H1 (cell line): ENCODE results near the gene NLRC5. TPM values are rescaled to one million over a fixed set of nuclear protein-coding genes. Genes with fewer than 3 reads are reported as not detected.

Source experiments
- CTCF ChIA-PET: fragments of 300-600 bp; sonication (Branson Sonifier 250); formaldehyde crosslinking; loops from one replicate; lab custom pipeline; 2021; ENCODE audit not compliant: partially characterized antibody; lab: Charles Lee
- POLR2A ChIA-PET: fragments of 300-600 bp; sonication (Branson Sonifier 250); formaldehyde crosslinking; loops from one replicate; lab custom pipeline; 2021; ENCODE audit warnings: inconsistent platforms; ENCODE audit not compliant: partially characterized antibody; lab: Charles Lee
- DNase-seq, 2 experiments: peaks; one replicate each; pipeline versions ENCODE4 v3.0.0 to v3.0.0-alpha.2; 2010 to 2022; ENCODE audit warnings: low spot score in 2 of 2, low read depth in 1 of 2, mixed read lengths in 1 of 2
- FAIRE-seq: peaks from 2 replicates; lab custom pipeline; 2011; peaks lifted over from hg19 to GRCh38; lab: Jason Lieb, UNC
- H2AFZ ChIP-seq: 2 replicates; pipeline ENCODE4 v1.8.1; 2012; ENCODE audit warnings: low read length, inconsistent platforms
- H2AK5ac ChIP-seq: 2 replicates; pipeline ENCODE4 v1.6.1; 2013; ENCODE audit warnings: low read depth, low read length
- H2BK120ac ChIP-seq: replicated peaks from 2 replicates; pipeline ENCODE3; 2013; ENCODE audit warnings: low read depth, low read length, inconsistent platforms
- H2BK12ac ChIP-seq: 2 replicates; pipeline ENCODE4 v1.6.1; 2013; ENCODE audit warnings: low read depth, low read length
- H2BK15ac ChIP-seq: 2 replicates; pipeline ENCODE4 v1.6.1; 2013; ENCODE audit warnings: low read length
- H2BK20ac ChIP-seq: 2 replicates; pipeline ENCODE4 v1.6.1; 2013; ENCODE audit warnings: low read length
- H2BK5ac ChIP-seq: 2 replicates; pipeline ENCODE4 v1.6.1; 2013; ENCODE audit warnings: low read depth, low read length
- H3K14ac ChIP-seq: 2 replicates; pipeline ENCODE4 v1.6.1; 2013; ENCODE audit warnings: inconsistent platforms; ENCODE audit not compliant: insufficient read length
- H3K18ac ChIP-seq: 2 replicates; pipeline ENCODE4 v1.6.1; 2013; ENCODE audit warnings: low read length; ENCODE audit errors: extremely low read depth
- H3K23ac ChIP-seq: 2 replicates; pipeline ENCODE4 v1.6.1; 2013; ENCODE audit warnings: inconsistent platforms; ENCODE audit not compliant: insufficient read length
- H3K23me2 ChIP-seq: 2 replicates; pipeline ENCODE4 v1.6.1; 2013; ENCODE audit warnings: low read depth, low read length
- H3K27ac ChIP-seq: 2 replicates; pipeline ENCODE4 v1.6.1; 2011; ENCODE audit warnings: low read depth, low read length, inconsistent platforms
- H3K27me3 ChIP-seq, 4 experiments: replicated peaks in 1 of 4; 1 replicate in 1 of 4; 2 replicates in 3 of 4; pipeline versions ENCODE4 v1.6.1 to v1.8.1; 2011 to 2013; ENCODE audit warnings: low read length in 3 of 4, mild to moderate bottlenecking in 3 of 4, inconsistent platforms in 2 of 4, mixed read lengths in 2 of 4, moderate library complexity in 1 of 4; ENCODE audit not compliant: control insufficient read depth in 3 of 4, insufficient read depth in 3 of 4; ENCODE audit errors: extremely low read depth in 1 of 4
- H3K36me3 ChIP-seq, 4 experiments: 2 replicates each; pipeline versions ENCODE4 v1.6.1 to v1.8.1; 2011 to 2013; ENCODE audit warnings: mild to moderate bottlenecking in 4 of 4, low read length in 3 of 4, moderate library complexity in 2 of 4, control low read depth in 1 of 4, inconsistent platforms in 1 of 4; ENCODE audit not compliant: insufficient read depth in 4 of 4, control insufficient read depth in 2 of 4
- H3K4ac ChIP-seq: replicated peaks from 2 replicates; pipeline ENCODE3; 2013; ENCODE audit warnings: low read length, low read depth, mixed read lengths, inconsistent platforms; ENCODE audit not compliant: insufficient read length
- H3K4me1 ChIP-seq, 4 experiments: replicated peaks in 1 of 4; 1 replicate in 1 of 4; 2 replicates in 3 of 4; pipeline versions ENCODE4 v1.6.1 to v1.8.1; 2011 to 2013; ENCODE audit warnings: low read length in 3 of 4, inconsistent platforms in 2 of 4, mixed read lengths in 1 of 4; ENCODE audit not compliant: insufficient read depth in 4 of 4, control insufficient read depth in 3 of 4
- H3K4me2 ChIP-seq, 2 experiments: 2 replicates each; pipeline versions ENCODE4 v1.6.1 to v1.8.1; 2011 to 2013; ENCODE audit warnings: low read depth in 2 of 2, low read length in 2 of 2, control low read depth in 1 of 2, inconsistent platforms in 1 of 2, mild to moderate bottlenecking in 1 of 2; ENCODE audit not compliant: insufficient read depth in 1 of 2
- H3K4me3 ChIP-seq, 4 experiments: fragments of 200-600, 300-600 bp in 1 of 4; sonication (generic), shearing (Covaris generic), sonication (Bioruptor Twin) in 1 of 4; 2 replicates each; pipeline versions ENCODE4 v1.5.1 to v1.8.1; 2011 to 2016; ENCODE audit warnings: low read length in 4 of 4, low read depth in 3 of 4, control low read depth in 2 of 4, inconsistent platforms in 2 of 4, mild to moderate bottlenecking in 2 of 4, mixed read lengths in 1 of 4, moderate library complexity in 1 of 4; ENCODE audit not compliant: insufficient read depth in 2 of 4; ENCODE audit errors: extremely low read depth in 1 of 4
- H3K56ac ChIP-seq: replicated peaks from 2 replicates; pipeline ENCODE3; 2013; ENCODE audit warnings: low read depth, mild to moderate bottlenecking, mixed read lengths, low read length, inconsistent platforms; ENCODE audit not compliant: insufficient read length
- H3K79me1 ChIP-seq: 2 replicates; pipeline ENCODE4 v1.6.1; 2013; ENCODE audit warnings: low read depth, low read length, control low read depth
- H3K79me2 ChIP-seq, 2 experiments: 2 replicates each; pipeline versions ENCODE4 v1.6.1 to v1.8.1; 2012 to 2013; ENCODE audit warnings: low read length in 2 of 2, mild to moderate bottlenecking in 2 of 2, inconsistent platforms in 1 of 2; ENCODE audit not compliant: insufficient read depth in 2 of 2, control insufficient read depth in 1 of 2
- H3K9ac ChIP-seq, 4 experiments: replicated peaks in 1 of 4; 1 replicate in 1 of 4; 2 replicates in 3 of 4; pipeline versions ENCODE4 v1.6.1 to v1.8.1; 2011 to 2013; ENCODE audit warnings: low read depth in 3 of 4, low read length in 3 of 4, control low read depth in 2 of 4, mild to moderate bottlenecking in 2 of 4, moderate library complexity in 2 of 4, inconsistent platforms in 1 of 4; ENCODE audit errors: extremely low read depth in 1 of 4
- H3K9me3 ChIP-seq, 2 experiments: 2 replicates each; pipeline versions ENCODE4 v1.6.1 to v1.8.1; 2012 to 2013; ENCODE audit warnings: mild to moderate bottlenecking in 2 of 2, moderate library complexity in 2 of 2, control low read depth in 1 of 2, inconsistent platforms in 1 of 2, low read depth in 1 of 2, low read length in 1 of 2, mixed read lengths in 1 of 2; ENCODE audit not compliant: insufficient read depth in 2 of 2
- H4K20me1 ChIP-seq, 2 experiments: replicated peaks in 1 of 2; 2 replicates each; pipeline versions ENCODE3 to v1.8.1; 2011 to 2013; ENCODE audit warnings: inconsistent platforms in 2 of 2, low read length in 2 of 2, mild to moderate bottlenecking in 1 of 2; ENCODE audit not compliant: insufficient read depth in 2 of 2, control insufficient read depth in 1 of 2
- H4K5ac ChIP-seq: 2 replicates; pipeline ENCODE4 v1.6.1; 2013; ENCODE audit warnings: low read length, low read depth, mixed read lengths, inconsistent platforms; ENCODE audit not compliant: insufficient read length
- H4K8ac ChIP-seq: 2 replicates; pipeline ENCODE4 v1.8.0; 2013; ENCODE audit warnings: mild to moderate bottlenecking, moderate library complexity, low read length, inconsistent platforms; ENCODE audit not compliant: insufficient read depth; ENCODE audit errors: extremely low read depth
- H4K91ac ChIP-seq: replicated peaks from 2 replicates; pipeline ENCODE3; 2013; ENCODE audit warnings: low read length, mixed read lengths, inconsistent platforms; ENCODE audit not compliant: insufficient read length
- BRCA1 ChIP-seq: IDR thresholded peaks from 2 replicates; pipeline ENCODE4 v1.6.1; 2012; ENCODE audit warnings: low read depth, low read length, improper control_type of control experiment
- CREB1 ChIP-seq: IDR thresholded peaks from 2 replicates; pipeline ENCODE4 v1.6.1; 2012; ENCODE audit warnings: inconsistent platforms
- EGR1 ChIP-seq: IDR thresholded peaks from 2 replicates; pipeline ENCODE4 v1.6.1; 2011; ENCODE audit warnings: low read depth, low read length, borderline replicate concordance
- EP300 ChIP-seq, 2 experiments: IDR thresholded peaks; 1 replicate in 1 of 2; 2 replicates in 1 of 2; pipeline ENCODE4 v1.6.1; 2011 to 2012; ENCODE audit warnings: low read depth in 2 of 2, low read length in 2 of 2, mild to moderate bottlenecking in 2 of 2, borderline replicate concordance in 1 of 2, inconsistent platforms in 1 of 2, moderate library complexity in 1 of 2
- FOSL1 ChIP-seq: IDR thresholded peaks from 2 replicates; pipeline ENCODE4 v1.6.1; 2011; ENCODE audit warnings: mild to moderate bottlenecking, low read depth, low read length, moderate library complexity; ENCODE audit not compliant: insufficient read depth
- JUND ChIP-seq: IDR thresholded peaks from 2 replicates; pipeline ENCODE4 v1.6.1; 2011; ENCODE audit warnings: mild to moderate bottlenecking, improper control_type of control experiment, low read length
- KDM4A ChIP-seq: IDR thresholded peaks from one replicate; pipeline ENCODE4 v1.7.1; 2012; ENCODE audit warnings: low read depth, mild to moderate bottlenecking, moderate library complexity, low read length, inconsistent platforms; ENCODE audit not compliant: severe bottlenecking
- SIN3A ChIP-seq, 2 experiments: IDR thresholded peaks in 1 of 2; conservative IDR thresholded peaks in 1 of 2; 2 replicates each; pipeline ENCODE4 v1.6.1; 2011 to 2012; ENCODE audit warnings: low read length in 2 of 2, improper control_type of control experiment in 1 of 2, low read depth in 1 of 2, mild to moderate bottlenecking in 1 of 2
- SUZ12 ChIP-seq: fragments of 200-600 bp; sonication (generic); IDR thresholded peaks from 2 replicates; pipeline ENCODE4 v1.6.1; 2012; ENCODE audit warnings: mild to moderate bottlenecking, inconsistent platforms, low read length, moderate library complexity, mixed read lengths
- TCF12 ChIP-seq: IDR thresholded peaks from 2 replicates; pipeline ENCODE4 v1.6.1; 2011; ENCODE audit warnings: low read depth, mild to moderate bottlenecking, low read length
- WGBS, 2 experiments: shearing (Covaris generic) in 1 of 2; methylation state at CpG; one replicate each; pipeline versions ENCODE4 v1.1.6 to v1.1.7; 2013 to 2015; ENCODE audit warnings: low lambda C conversion rate in 2 of 2, mixed read lengths in 2 of 2, inconsistent platforms in 1 of 2, low coverage in 1 of 2, missing lambda C conversion rate in 1 of 2; ENCODE audit not compliant: insufficient replicate concordance in 2 of 2, insufficient coverage in 1 of 2, insufficient read length in 1 of 2; ENCODE audit errors: extremely low coverage in 1 of 2, missing lambda C conversion rate in 1 of 2; 5-methylcytosine and 5-hydroxymethylcytosine counted together
- polyA plus RNA-seq, 7 experiments: library from polyadenylated mRNA; depleted of rRNA in 3 of 7; stranded (reverse) in 5 of 7; unstranded in 2 of 7; fragments of >200 nt in 5 of 7; fragments of 200-250 nt in 2 of 7; gene quantifications; 1 replicate in 5 of 7; 2 replicates in 1 of 7; 4 replicates in 1 of 7; pipeline versions ENCODE4 v1.2.1 to v1.2.3, GENCODE V29; 2011 to 2013; ENCODE audit warnings: missing spikeins in 2 of 7, mixed read lengths in 2 of 7
- total RNA-seq: library from RNA; stranded (reverse); fragmentation: NEBNext Ultra II Directional; extraction: Animal tissue kit (Norgen Biotek cat#: 25700); gene quantifications from 2 replicates; pipeline ENCODE4 v1.2.1, GENCODE V29; 2021
- TF ChIP-seq, protein P1 (sequence below): IDR thresholded peaks from 2 replicates; pipeline ENCODE4 v1.6.1; 2011; ENCODE audit warnings: low read depth, mild to moderate bottlenecking, low read length; ENCODE audit not compliant: insufficient read depth

Gene NLRC5
- total and polyA plus RNA-seq, 2 of the 8 experiments (the other 6 are each of a cell fraction or from before 2014, with no cell fraction given): 2.2 to 3.2 TPM

DNA sequence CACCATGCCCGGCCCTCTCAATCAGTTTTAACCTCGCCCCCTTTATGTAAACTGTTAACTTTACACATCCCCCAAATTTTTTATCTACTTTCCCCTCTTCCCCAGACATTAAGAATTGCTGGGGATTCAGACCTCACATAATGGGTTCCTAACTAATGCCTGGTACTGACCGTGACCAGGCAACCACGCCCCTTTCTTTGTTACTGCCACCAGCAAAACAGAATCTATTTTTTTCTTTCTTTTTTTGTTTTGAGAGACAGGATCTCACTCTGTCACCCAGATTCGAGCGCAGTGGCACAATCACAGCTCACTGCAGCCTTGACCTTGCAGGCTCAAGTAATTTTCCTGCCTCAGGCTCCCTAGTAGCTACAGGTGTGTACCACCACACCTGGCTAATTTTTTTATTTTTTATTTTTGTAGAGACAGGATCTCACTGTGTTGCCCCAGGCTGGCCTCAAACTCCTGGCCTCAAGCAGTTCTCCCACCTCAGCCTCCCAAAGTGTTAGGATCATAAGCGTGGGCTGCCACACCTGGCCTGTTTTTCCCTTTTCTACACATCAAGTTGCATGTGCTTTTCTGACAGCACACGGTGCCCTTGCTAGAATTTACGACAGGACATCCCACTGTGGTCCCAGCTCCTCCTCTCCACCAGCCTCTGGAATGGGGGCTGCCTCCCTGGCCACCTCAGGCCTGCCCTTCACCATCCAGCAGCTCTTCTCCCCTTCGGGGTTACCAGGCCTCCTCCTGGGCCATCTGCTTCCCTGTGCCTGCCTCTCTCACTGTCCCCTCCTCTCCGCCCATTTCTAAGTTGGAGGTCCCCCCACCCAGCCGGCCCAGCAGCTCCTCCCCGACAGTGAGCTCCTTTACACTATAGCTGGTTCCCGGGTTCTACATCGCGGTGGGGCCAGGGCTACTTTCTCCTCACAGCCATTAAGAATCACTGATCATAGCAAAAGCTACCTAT is 113.8 kb downstream of the NLRC5 start:
- H3K9me3 ChIP-seq: no peaks in the 10 kb centered on the region
- H3K4ac ChIP-seq: no peak overlapping the region
- POLR2A ChIA-PET: interaction anchor here (0.8 kb wide), 1 partner anchor 82 kb away, joined by 3 read pairs; the partner anchor contains the start of genes PSME3IP1 and RSPRY1
- no peak overlapping the region for H4K5ac ChIP-seq
- H3K56ac ChIP-seq: no peak overlapping the region
- H2BK12ac ChIP-seq: no peak overlapping the region
- no peaks in the 10 kb centered on the region for H3K23me2 ChIP-seq
- CTCF ChIA-PET: interaction anchor here (0.9 to 13.6 kb wide), 6 partner anchors 9 to 314 kb away, joined by 3 to 100 read pairs (median 4); partner anchors contain the start of gene CPNE2
- H3K27ac ChIP-seq: no peak overlapping the region
- no peak overlapping the region for H2BK20ac ChIP-seq
- no peak overlapping the region for H3K18ac ChIP-seq
- H4K8ac ChIP-seq: peak overlapping the region; percentile 45; the same call in 1 of the 2 replicates
- WGBS, 2 experiments: 78 to 100% methylated on average over 1 to 16 of the region's 16 CpGs
- H3K27me3 ChIP-seq: no peaks in the 10 kb centered on the region
- H2BK15ac ChIP-seq: no peak overlapping the region
- no peak overlapping the region for H4K91ac ChIP-seq
- no peak overlapping the region for H3K4me2 ChIP-seq
- no peak overlapping the region for H3K9ac ChIP-seq
- H3K4me3 ChIP-seq: no peak overlapping the region
- no peak overlapping the region for H2BK5ac ChIP-seq
- no peaks in the 10 kb centered on the region for H4K20me1 ChIP-seq
- H2AK5ac ChIP-seq: no peak overlapping the region
- DNase-seq (no peak), FAIRE-seq (no peak)
- 0 out of 2 replicates have a peak, but pooled peaks cover 5% of the 10 kb centered on the region for H3K79me1 ChIP-seq
- H2AFZ ChIP-seq: no peak overlapping the region
- no peaks in the 10 kb centered on the region for H3K79me2 ChIP-seq
- no peak overlapping the region for H3K23ac ChIP-seq
- H3K14ac ChIP-seq: no peak overlapping the region
- H3K36me3 ChIP-seq: no peaks in the 10 kb centered on the region
- H2BK120ac ChIP-seq: no peak overlapping the region
- H3K4me1 ChIP-seq: peaks cover 3 to 13% (median 9%) of the 10 kb centered on the region in 4 experiments
- TF ChIP-seq BRCA1 (no peak), SIN3A (conservative IDR thresholded peaks at IDR 0.05 in 1 of 2, IDR thresholded peaks at IDR 0.05 in 1 of 2; ENCODE audit: low read depth in 1 of 2, low read length in 2 of 2) (no peak), FOSL1 (no peak), TCF12 (no peak), CREB1 (no peak), EP300 (IDR thresholded peaks at IDR 0.05; ENCODE audit: borderline replicate concordance in 1 of 2, low read depth in 2 of 2, low read length in 2 of 2) (no peak), KDM4A (no peak), JUND (no peak), EGR1 (no peak), SUZ12 (no peak)
- TF ChIP-seq, protein P1, sequence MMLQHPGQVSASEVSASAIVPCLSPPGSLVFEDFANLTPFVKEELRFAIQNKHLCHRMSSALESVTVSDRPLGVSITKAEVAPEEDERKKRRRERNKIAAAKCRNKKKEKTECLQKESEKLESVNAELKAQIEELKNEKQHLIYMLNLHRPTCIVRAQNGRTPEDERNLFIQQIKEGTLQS: no peak
